ENCODE measurements around the gene SLC22A17. TPM values are rescaled to one million over a fixed set of nuclear protein-coding genes. Genes with fewer than 3 reads are reported as not detected.

The SLC22A17 gene
- total RNA-seq, 4 donors from 2014 or later: 16.1 to 33.0 (median 17.9) TPM

- no peak for TF ChIP-seq CTCF (IDR thresholded peaks at IDR 0.05)
- TF ChIP-seq POLR2A (IDR thresholded peaks at IDR 0.05): no peak
- WGBS, 2 donors: 8% methylated on average over 5 of the region's 5 CpGs
- intact Hi-C loops (cut with DNase I; ENCODE audit: low total_unique reads): no loop called here
- DNase-seq (ENCODE audit: low spot score in 2 of 2): no peak
- H3K4me3 ChIP-seq (ENCODE audit: low read depth, poor library complexity, severe bottlenecking): peak overlapping the region; percentile 53
Observed at GRCh38 chr14:23307146-23307530, 45.5 kb downstream of the SLC22A17 start.

- WGBS, 2 donors: 1 to 2% methylated on average over 24 of the region's 24 CpGs
- peak; percentile 93 to 98 for DNase-seq (ENCODE audit: low spot score in 2 of 2)
- TF ChIP-seq CTCF (IDR thresholded peaks at IDR 0.05) (no peak), POLR2A (IDR thresholded peaks at IDR 0.05) (peak in 1 of 2 donors; percentile 22)
- H3K4me3 ChIP-seq (ENCODE audit: low read depth, poor library complexity, severe bottlenecking): peak within 1 kb of the TSS; percentile 53
- intact Hi-C loops (cut with DNase I; ENCODE audit: low total_unique reads): no loop called here
Observed at GRCh38 chr14:23306412-23307145, 46.1 kb downstream of the SLC22A17 start, which contains the start of gene BCL2L2. BCL2L2 (plus strand) TSS chr14:23306833; CDS start chr14:23307768, 935 bp downstream.

DNA sequence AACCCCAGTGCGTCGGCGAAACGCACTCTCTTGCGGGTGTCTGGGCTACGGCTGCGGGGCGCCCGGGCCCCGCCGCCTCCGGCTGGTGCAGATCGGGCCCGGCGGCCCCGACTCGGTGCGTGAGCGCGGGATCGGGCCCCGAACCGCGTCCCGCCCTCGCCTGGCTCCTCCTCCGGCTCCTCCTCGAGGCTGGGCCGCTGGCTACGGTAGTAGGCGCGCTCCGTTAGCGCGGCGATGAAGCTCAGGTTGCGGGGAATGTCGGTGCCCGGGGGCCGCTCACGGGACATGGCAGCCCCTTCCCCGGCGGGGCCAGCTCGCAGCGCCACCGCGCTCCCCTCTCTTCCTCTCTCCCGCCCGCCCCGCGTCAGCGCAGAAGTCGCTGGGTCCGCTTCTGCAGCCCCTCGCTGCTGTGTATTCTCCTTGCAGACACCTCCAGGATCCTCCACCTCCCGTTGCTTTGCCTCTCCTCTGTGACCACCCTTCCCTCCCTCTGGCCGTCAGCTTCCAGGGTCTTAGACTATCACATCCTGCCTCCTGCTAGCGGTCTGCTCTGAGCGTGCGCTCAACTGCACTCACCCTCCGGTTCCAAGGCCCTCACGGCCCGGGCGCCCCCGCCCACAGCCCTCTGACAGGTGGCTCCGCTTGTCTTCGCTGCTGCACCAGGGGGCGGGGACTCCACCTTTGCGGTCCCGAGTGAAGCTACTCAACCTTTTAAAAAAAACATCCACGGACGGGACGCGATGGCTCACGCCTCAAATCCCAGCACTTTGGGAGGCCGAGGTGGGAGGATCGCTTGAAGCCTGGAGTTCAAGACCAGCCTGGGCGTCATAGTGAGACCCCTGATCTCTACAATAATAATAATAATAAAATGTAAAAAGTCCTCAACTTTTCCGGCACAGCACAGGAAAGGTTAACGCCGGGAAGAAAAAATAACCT lies 50.1 kb downstream of the SLC22A17 start, which contains the start of gene PPP1R3E:
Gene PPP1R3E (minus strand): TSS at position 570 of the 936 bp plus-strand sequence. CDS start 283 bp downstream, at position 287.
- peak; percentile 62 to 95 for DNase-seq (ENCODE audit: low spot score in 2 of 2)
- peak within 1 kb of the TSS; percentile 51 for H3K4me3 ChIP-seq (ENCODE audit: low read depth, poor library complexity, severe bottlenecking)
- TF ChIP-seq CTCF (IDR thresholded peaks at IDR 0.05) (no peak), POLR2A (IDR thresholded peaks at IDR 0.05) (no peak)
- intact Hi-C loops (cut with DNase I; ENCODE audit: low total_unique reads): no loop called here
- WGBS, 2 donors: 3 to 4% methylated on average over 43 to 55 of the region's 81 CpGs

DNA sequence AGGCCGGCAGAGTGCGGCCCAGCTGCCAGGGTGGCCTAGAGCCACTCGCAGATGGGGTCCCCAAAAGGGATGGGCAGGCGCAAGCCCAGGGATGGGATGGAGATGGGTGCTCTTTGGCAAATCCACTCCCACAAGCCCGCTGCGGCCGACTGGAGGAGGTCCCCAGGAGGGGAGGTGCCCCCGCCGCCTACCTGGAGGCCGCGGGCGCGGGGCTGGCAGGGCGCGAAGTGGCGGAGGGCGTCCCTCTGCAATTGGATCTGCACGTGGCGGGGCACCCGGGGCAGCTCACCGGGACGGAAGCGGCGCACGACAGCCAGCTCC lies 50.8 kb downstream of the SLC22A17 start:
- WGBS, 2 donors: 0% methylated on average over 3 of the region's 25 CpGs; no CpG with 5 or more reads in 1 of the 2 donors
- peak overlapping the region; percentile 51 for H3K4me3 ChIP-seq (ENCODE audit: low read depth, poor library complexity, severe bottlenecking)
- no peak for DNase-seq (ENCODE audit: low spot score in 2 of 2)
- no peak for TF ChIP-seq POLR2A (IDR thresholded peaks at IDR 0.05)
- TF ChIP-seq CTCF (IDR thresholded peaks at IDR 0.05): peak in 1 of 3 donors; percentile 18
- intact Hi-C loops (cut with DNase I; ENCODE audit: low total_unique reads): no loop called here

GRCh38 chr14:23301288-23301968 lies 51.3 kb downstream of the SLC22A17 start:
- intact Hi-C loops (cut with DNase I; ENCODE audit: low total_unique reads): no loop called here
- TF ChIP-seq POLR2A (IDR thresholded peaks at IDR 0.05) (peak in 1 of 2 donors; percentile 55), CTCF (IDR thresholded peaks at IDR 0.05) (peak in 1 of 3 donors; percentile 77)
- DNase-seq (ENCODE audit: low spot score in 2 of 2): peak; percentile 96 to 99
- WGBS, 2 donors: 1 to 3% methylated on average over 24 to 75 of the region's 87 CpGs
- peak overlapping the region; percentile 39 for H3K4me3 ChIP-seq (ENCODE audit: low read depth, poor library complexity, severe bottlenecking)

Measured in lower leg skin (tissue), 4 donors.